GM19372 (cell line): Measurements from ENCODE around the gene GLS.
"Not testable (repeated sequence)": the region's sequence is repeated elsewhere in the genome, so short reads cannot be mapped to it uniquely, and the experiment has no call there.

Experiments used
- ATAC-seq: cut with Tn5 transposase; IDR thresholded peaks from one replicate; pipeline ENCODE4 v1.9.1; 2021; ENCODE audit warnings: mild to moderate bottlenecking, low read depth, moderate library complexity; ENCODE audit not compliant: unreplicated experiment

GLS gene

GRCh38 chr2:190984595-190984994, 104.0 kb downstream of the GLS start:
- ATAC-seq, result no peak

DNA sequence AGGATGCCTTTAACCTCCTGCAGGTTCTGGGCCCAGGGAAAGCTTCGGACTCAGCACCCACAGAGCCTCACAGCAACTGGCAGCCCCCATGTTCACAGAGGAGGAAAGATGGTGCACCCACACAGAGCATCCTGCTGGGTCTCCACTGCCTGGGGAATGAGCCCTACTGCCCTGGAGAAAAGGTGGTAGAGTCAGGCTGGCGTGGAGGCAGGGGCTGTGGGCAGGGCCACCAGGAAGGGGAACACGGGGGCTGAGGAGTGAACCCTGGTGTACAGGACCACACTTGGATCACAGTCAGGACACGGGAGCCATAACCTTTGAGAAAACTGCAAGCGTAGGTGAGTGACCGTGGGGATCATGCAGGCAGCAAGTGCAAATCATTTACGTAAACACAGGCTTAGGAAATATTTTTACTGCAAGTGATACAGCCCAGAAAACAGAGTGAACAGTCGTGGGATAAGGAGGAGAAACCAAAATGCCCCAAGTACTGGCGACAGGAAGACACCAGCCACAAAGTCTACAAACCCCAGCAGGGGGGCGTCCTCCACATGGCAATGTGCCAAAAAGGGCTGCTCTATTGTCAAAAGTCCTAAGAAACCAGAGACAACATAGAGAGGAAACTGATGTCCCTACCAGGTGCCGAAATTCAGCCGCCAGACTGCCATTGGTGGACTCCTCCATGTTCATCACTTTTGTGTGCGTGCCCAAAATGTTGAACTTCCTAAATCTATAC, 105.8 kb downstream of the GLS start:
- no peak for ATAC-seq

DNA sequence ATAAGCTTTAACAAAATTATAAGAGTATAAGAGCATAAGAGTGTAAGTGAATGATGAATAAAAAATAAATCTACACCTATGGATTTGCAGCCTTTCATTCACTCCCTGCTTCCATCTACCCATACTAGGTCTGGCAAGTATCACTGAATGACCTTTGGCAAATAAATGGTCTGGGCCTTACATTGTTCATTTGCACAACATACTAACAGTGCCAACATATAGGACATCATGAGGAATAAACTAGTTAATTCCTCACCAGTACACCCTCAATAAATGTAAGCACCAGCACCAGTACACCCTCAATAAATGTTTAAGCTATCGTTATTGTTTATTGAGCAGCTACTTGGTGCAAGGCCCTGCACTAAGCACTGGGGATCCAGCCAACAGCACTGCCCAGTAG, 106.5 kb downstream of the GLS start:
- no peak for ATAC-seq

DNA sequence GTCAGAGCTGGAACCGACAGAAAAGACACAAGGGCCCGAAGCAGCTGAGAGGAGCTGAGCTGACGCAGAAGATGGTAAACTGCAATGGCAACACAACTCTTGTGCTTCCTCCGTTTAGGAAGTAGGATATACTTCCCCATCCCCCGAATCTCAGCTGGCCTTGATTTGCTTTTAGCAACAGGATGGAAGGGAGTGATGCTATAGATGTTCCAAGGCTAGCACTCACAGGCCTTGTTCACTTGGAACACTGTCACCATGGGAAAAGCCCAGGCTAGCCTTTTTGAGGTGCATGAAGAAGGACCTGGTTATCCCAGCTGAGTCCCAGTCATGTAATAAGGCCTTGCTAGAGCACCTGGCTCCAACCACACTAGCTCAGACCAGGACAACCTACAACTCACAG, 107.3 kb downstream of the GLS start:
- no peak for ATAC-seq

DNA sequence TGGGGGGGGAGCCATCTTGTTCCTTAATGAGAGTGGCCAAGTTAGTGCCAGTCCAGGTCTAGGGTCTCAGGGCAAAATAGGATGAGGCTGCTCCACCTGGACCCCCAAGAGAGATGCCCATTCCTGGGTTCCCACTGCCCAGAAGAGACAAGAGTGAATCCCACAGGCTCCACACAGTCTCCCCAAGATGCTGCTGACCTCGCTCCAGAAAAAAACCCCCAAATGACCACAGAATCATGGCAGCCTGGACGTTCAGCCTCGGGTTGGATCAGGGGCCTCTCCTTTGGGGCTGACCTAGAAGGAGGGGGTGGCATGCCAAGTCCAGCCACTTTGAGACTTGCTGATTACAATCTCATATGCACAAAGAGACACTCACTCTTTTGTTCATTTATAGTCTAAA, 108.3 kb downstream of the GLS start:
- no peak for ATAC-seq

GRCh38 chr2:190990132-190990531, 109.5 kb downstream of the GLS start:
- ATAC-seq, result no peak

- ATAC-seq, result no peak
Observed at GRCh38 chr2:190993292-190993643, 112.6 kb downstream of the GLS start.

GRCh38 chr2:190994148-190994547, 113.5 kb downstream of the GLS start:
- no peak for ATAC-seq

GRCh38 chr2:190995315-190995714, 114.7 kb downstream of the GLS start:
- ATAC-seq, result not testable (repeated sequence)

- ATAC-seq, result no peak
Observed at GRCh38 chr2:190996338-190996946, 115.8 kb downstream of the GLS start.

DNA sequence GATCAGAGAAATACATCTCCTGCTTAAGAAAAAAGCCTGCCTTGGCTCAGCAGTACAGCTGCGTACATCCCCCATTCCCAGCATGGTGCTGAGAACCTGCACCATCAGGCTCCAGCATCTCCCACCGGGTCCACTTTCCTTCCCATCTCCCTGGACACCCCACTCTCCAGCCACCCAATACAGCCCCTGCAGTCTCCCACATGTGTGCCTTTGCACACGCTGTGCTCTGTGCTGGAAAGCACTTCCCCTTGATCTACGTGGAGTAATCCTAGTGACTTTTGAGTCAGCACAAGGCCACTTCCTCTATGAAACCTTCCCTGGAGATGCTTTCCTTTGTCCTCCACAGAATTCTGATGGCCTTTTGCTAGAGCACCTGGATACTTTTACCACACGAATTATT, 116.3 kb downstream of the GLS start:
- no peak for ATAC-seq

GRCh38 chr2:190997526-190998113, 117.0 kb downstream of the GLS start:
- no peak for ATAC-seq

DNA sequence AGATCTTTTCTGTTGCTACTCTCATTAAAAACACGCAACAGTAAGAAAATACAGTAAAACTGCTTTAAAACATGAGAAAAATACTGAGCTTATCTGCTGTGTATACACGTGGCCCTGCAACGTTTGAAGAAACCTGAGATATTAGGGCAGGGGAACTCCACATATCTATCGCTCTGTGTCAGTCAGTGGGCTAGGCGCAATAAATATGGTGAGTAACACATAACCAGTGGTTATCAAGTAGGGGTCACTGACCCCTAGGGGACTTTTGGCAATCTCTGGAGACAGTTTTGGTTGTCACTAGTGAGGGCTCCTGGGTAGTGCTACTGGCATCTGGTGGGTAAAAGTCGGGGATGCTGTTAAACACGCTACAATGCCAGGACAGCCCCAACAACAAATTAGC, 118.4 kb downstream of the GLS start:
- ATAC-seq, result no peak

DNA sequence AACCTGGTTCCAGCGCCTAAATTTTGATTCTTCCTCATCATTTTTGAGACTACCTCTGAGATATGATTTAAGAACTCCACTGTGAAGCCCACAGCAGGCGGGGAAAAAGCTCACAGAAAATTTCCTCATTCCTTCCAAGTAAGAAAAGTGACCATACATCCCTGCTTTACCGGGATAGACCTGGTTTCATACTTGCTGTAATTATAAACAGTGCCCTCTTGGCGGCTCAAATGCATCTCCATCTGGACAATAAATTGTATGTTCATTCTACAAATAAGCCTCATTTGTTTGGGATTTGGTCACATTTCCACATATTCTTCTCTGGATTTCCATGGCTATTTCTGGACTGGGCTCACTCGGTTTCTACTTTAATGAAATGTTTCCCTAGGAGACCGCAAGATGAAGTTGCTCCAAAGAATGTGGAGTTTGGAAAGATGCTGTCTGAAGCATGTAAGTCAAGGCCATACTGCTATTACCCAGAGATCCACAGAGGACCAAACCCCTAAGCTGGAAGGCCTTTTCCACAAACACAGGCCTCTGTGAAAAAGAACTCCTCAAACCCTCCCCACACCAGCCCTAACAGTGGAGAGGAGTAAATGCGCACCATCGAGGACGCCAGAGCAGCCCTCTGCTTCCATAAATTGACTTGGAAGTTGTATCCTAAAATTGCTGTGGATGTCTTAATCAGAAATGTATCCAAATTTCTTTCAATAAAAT, 119.5 kb downstream of the GLS start:
- no peak for ATAC-seq

- no peak for ATAC-seq
Observed at GRCh38 chr2:191001032-191001431, 120.4 kb downstream of the GLS start.

GRCh38 chr2:191001624-191002023, 121.0 kb downstream of the GLS start:
- no peak for ATAC-seq

- ATAC-seq, result no peak
Observed at GRCh38 chr2:191003405-191004309, 123.0 kb downstream of the GLS start.

GRCh38 chr2:191006297-191006696, 125.7 kb downstream of the GLS start:
- no peak for ATAC-seq

DNA sequence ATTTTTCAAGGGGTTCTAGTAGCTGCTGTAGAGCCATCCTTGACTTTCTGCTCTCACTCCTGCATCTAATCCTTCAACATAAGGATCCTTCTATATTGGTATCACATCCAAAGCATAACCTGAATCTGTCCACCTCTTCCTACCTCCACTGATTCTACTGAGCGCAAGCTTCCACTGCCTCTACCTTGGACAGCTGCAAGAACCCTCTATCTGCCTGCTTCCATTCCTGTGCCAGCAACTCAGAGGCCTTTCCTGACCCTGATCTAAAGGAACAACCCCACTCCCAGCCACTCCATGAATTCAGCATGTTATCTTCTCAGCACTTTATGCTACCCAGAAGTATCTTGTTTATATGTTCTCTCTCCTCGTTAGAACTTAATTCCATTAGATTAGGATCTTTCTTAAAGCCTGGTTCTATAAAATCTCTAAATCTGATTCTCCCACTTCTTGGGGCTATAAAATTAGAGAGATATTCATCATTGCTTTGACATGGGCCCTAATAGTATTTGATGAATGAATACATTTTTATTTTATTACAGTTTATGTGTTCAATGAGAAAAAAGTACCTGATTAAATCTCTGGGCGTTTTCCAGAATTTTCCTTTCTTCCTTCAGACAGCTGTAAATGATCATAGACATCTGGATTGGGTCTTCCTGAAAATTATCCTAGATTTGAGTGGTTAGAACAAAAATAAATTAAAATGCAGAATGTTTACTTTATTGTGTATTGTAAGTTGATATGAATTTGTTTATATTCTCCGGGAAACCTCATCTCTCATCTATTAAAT, 126.6 kb downstream of the GLS start:
- ATAC-seq, result no peak

DNA sequence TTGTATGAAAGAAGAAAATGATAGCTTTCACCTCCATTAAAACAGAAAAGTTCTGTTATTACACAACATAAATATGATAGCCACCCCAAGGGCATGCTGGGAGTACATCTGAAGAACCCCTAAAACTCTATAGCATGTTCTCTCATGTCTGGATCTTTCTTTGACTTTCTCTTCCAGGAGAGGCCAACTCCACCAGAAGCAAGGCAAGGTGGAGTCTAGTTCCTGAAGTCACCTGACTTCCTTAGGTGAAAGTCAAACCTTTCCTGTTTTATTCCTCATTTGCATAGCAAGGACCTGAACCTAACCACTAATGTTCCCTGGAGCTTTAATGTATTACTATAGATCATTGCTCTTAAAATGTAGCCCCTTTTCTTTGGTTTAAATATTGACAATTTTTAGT, 127.7 kb downstream of the GLS start:
- ATAC-seq, result no peak
